ENCODE results near the gene SLC39A11.
"Not testable (repeated sequence)": the region's sequence is repeated elsewhere in the genome, so short reads cannot be mapped to it uniquely, and the experiment has no call there.

Gene SLC39A11

GRCh38 chr17:72812823-72813222 lies 279.7 kb downstream of the SLC39A11 start:
- no peak for DNase-seq

- no peak for DNase-seq
Observed at GRCh38 chr17:72811976-72812687, 280.4 kb downstream of the SLC39A11 start.

GRCh38 chr17:72810991-72811508 lies 281.4 kb downstream of the SLC39A11 start:
- no peak for DNase-seq

- DNase-seq, result no peak
Observed at GRCh38 chr17:72806011-72806410, 286.5 kb downstream of the SLC39A11 start.

GRCh38 chr17:72804949-72805707 lies 287.4 kb downstream of the SLC39A11 start:
- DNase-seq, result no peak

GRCh38 chr17:72802726-72803125 lies 289.8 kb downstream of the SLC39A11 start:
- DNase-seq, result no peak

- DNase-seq, result no peak
Observed at GRCh38 chr17:72797142-72797541, 295.3 kb downstream of the SLC39A11 start.

GRCh38 chr17:72795941-72796340 lies 296.5 kb downstream of the SLC39A11 start:
- DNase-seq, result no peak

- DNase-seq, result no peak
Observed at GRCh38 chr17:72794152-72794551, 298.3 kb downstream of the SLC39A11 start.

GRCh38 chr17:72792771-72793170 lies 299.7 kb downstream of the SLC39A11 start:
- no peak for DNase-seq

- DNase-seq, result no peak
Observed at GRCh38 chr17:72790190-72790589, 302.3 kb downstream of the SLC39A11 start.

GRCh38 chr17:72789711-72790110 lies 302.8 kb downstream of the SLC39A11 start:
- DNase-seq, result no peak

GRCh38 chr17:72788950-72789585 lies 303.4 kb downstream of the SLC39A11 start:
- no peak for DNase-seq

- no peak for DNase-seq
Observed at GRCh38 chr17:72786209-72786608, 306.3 kb downstream of the SLC39A11 start.

- DNase-seq, result no peak
Observed at GRCh38 chr17:72782985-72783701, 309.3 kb downstream of the SLC39A11 start.

GRCh38 chr17:72782437-72782836 lies 310.1 kb downstream of the SLC39A11 start:
- DNase-seq, result not testable (repeated sequence)

GRCh38 chr17:72778169-72779151 lies 314.0 kb downstream of the SLC39A11 start:
- no peak for DNase-seq

GRCh38 chr17:72775919-72776318 lies 316.6 kb downstream of the SLC39A11 start:
- DNase-seq, result no peak

- DNase-seq, result no peak
Observed at GRCh38 chr17:72775237-72775636, 317.3 kb downstream of the SLC39A11 start.

- DNase-seq, result no peak
Observed at GRCh38 chr17:72774236-72774635, 318.3 kb downstream of the SLC39A11 start.

GRCh38 chr17:72773225-72773624 lies 319.3 kb downstream of the SLC39A11 start:
- DNase-seq, result not testable (repeated sequence)
